ENCODE data around the gene TRAF3IP1. TPM values are rescaled to one million over a fixed set of nuclear protein-coding genes. Genes with fewer than 3 reads are reported as not detected.
"Not testable (repeated sequence)": the region's sequence is repeated elsewhere in the genome, so short reads cannot be mapped to it uniquely, and the experiment has no call there.

TRAF3IP1 gene
- total and polyA plus RNA-seq, 2 donors (not counting 1 experiment from before 2014, with no cell fraction given) = 3.9 to 9.2 TPM

GRCh38 chr2:238369591-238370040 is 49.3 kb downstream of the TRAF3IP1 start:
- no peaks in the 10 kb centered on the region for H3K36me3 ChIP-seq (ENCODE audit: control insufficient read depth, insufficient read depth, low read length)
- H3K27ac ChIP-seq (ENCODE audit: insufficient read depth, low read length) = no peak overlapping the region
- no peaks in the 10 kb centered on the region for H3K4me1 ChIP-seq (ENCODE audit: control insufficient read depth, extremely low read depth, insufficient read depth, low read length)
- no peaks in the 10 kb centered on the region for H3K9me3 ChIP-seq (ENCODE audit: control insufficient read depth, insufficient read depth, low read depth, low read length)
- no peaks in the 10 kb centered on the region for H3K27me3 ChIP-seq (ENCODE audit: control insufficient read depth, insufficient read depth, low read length)
- H3K4me3 ChIP-seq (replicated peaks in 1 of 4; ENCODE audit: control extremely low read depth in 1 of 4, insufficient read depth in 1 of 4, low read depth in 3 of 4, low read length in 4 of 4) = peak overlapping the region in 1 of 4 experiments; percentile 31
- TF ChIP-seq CTCF (conservative IDR thresholded peaks at IDR 0.05 in 1 of 2, IDR thresholded peaks at IDR 0.05 in 1 of 2; ENCODE audit: low read depth in 1 of 2, low read length in 2 of 2) = no peak
- no peak for TF ChIP-seq EZH2 (IDR thresholded peaks at IDR 0.05; ENCODE audit: low read length, missing control alignments)
- no peak for DNase-seq (ENCODE audit: low read depth in 2 of 2)
- H3K9ac ChIP-seq (ENCODE audit: insufficient read depth, low read length) = no peak overlapping the region
- no peaks in the 10 kb centered on the region for H3K79me2 ChIP-seq (ENCODE audit: control insufficient read depth, insufficient read depth, low read length)
- H4K20me1 ChIP-seq (ENCODE audit: control insufficient read depth, extremely low read depth, insufficient read depth, low read length) = no peaks in the 10 kb centered on the region
- H3K4me2 ChIP-seq (ENCODE audit: extremely low read depth, insufficient read depth, low read length) = peak overlapping the region; percentile 64
- H2AFZ ChIP-seq (ENCODE audit: low read length) = peak overlapping the region; percentile 32

- Histone ChIP-seq H3K79me2 (ENCODE audit: control insufficient read depth, insufficient read depth, low read length) (no peaks in the 10 kb centered on the region), H3K27ac (ENCODE audit: insufficient read depth, low read length) (no peak overlapping the region), H3K36me3 (ENCODE audit: control insufficient read depth, insufficient read depth, low read length) (no peaks in the 10 kb centered on the region), H4K20me1 (ENCODE audit: control insufficient read depth, extremely low read depth, insufficient read depth, low read length) (no peaks in the 10 kb centered on the region), H3K27me3 (ENCODE audit: control insufficient read depth, insufficient read depth, low read length) (no peaks in the 10 kb centered on the region), H3K4me1 (ENCODE audit: control insufficient read depth, extremely low read depth, insufficient read depth, low read length) (no peaks in the 10 kb centered on the region), H3K4me2 (ENCODE audit: extremely low read depth, insufficient read depth, low read length) (peak overlapping the region; percentile 7), H2AFZ (ENCODE audit: low read length) (no peak overlapping the region), H3K4me3 (replicated peaks in 1 of 4; ENCODE audit: control extremely low read depth in 1 of 4, insufficient read depth in 1 of 4, low read depth in 3 of 4, low read length in 4 of 4) (no peak overlapping the region), H3K9me3 (ENCODE audit: control insufficient read depth, insufficient read depth, low read depth, low read length) (no peaks in the 10 kb centered on the region), H3K9ac (ENCODE audit: insufficient read depth, low read length) (no peak overlapping the region)
- TF ChIP-seq CTCF (conservative IDR thresholded peaks at IDR 0.05 in 1 of 2, IDR thresholded peaks at IDR 0.05 in 1 of 2; ENCODE audit: low read depth in 1 of 2, low read length in 2 of 2) (no peak), EZH2 (IDR thresholded peaks at IDR 0.05; ENCODE audit: low read length, missing control alignments) (no peak)
- no peak for DNase-seq (ENCODE audit: low read depth in 2 of 2)
Observed at GRCh38 chr2:238370094-238370822, 49.9 kb downstream of the TRAF3IP1 start.

GRCh38 chr2:238370823-238371372 is 50.6 kb downstream of the TRAF3IP1 start:
- H3K4me2 ChIP-seq (ENCODE audit: extremely low read depth, insufficient read depth, low read length) = peak overlapping the region; percentile 7
- peak; percentile 90 to 95 for TF ChIP-seq CTCF (conservative IDR thresholded peaks at IDR 0.05 in 1 of 2, IDR thresholded peaks at IDR 0.05 in 1 of 2; ENCODE audit: low read depth in 1 of 2, low read length in 2 of 2)
- TF ChIP-seq EZH2 (IDR thresholded peaks at IDR 0.05; ENCODE audit: low read length, missing control alignments) = no peak
- DNase-seq (ENCODE audit: low read depth in 2 of 2) = peak; percentile 58 to 73
- H3K9ac ChIP-seq (ENCODE audit: insufficient read depth, low read length) = no peak overlapping the region
- no peak overlapping the region for H3K4me3 ChIP-seq (replicated peaks in 1 of 4; ENCODE audit: control extremely low read depth in 1 of 4, insufficient read depth in 1 of 4, low read depth in 3 of 4, low read length in 4 of 4)
- H3K36me3 ChIP-seq (ENCODE audit: control insufficient read depth, insufficient read depth, low read length) = no peaks in the 10 kb centered on the region
- H3K4me1 ChIP-seq (ENCODE audit: control insufficient read depth, extremely low read depth, insufficient read depth, low read length) = no peaks in the 10 kb centered on the region
- H4K20me1 ChIP-seq (ENCODE audit: control insufficient read depth, extremely low read depth, insufficient read depth, low read length) = no peaks in the 10 kb centered on the region
- H3K27me3 ChIP-seq (ENCODE audit: control insufficient read depth, insufficient read depth, low read length) = no peaks in the 10 kb centered on the region
- no peaks in the 10 kb centered on the region for H3K9me3 ChIP-seq (ENCODE audit: control insufficient read depth, insufficient read depth, low read depth, low read length)
- H3K27ac ChIP-seq (ENCODE audit: insufficient read depth, low read length) = no peak overlapping the region
- H2AFZ ChIP-seq (ENCODE audit: low read length) = no peak overlapping the region
- H3K79me2 ChIP-seq (ENCODE audit: control insufficient read depth, insufficient read depth, low read length) = no peaks in the 10 kb centered on the region

GRCh38 chr2:238372277-238372676 is 52.0 kb downstream of the TRAF3IP1 start:
- H2AFZ ChIP-seq (ENCODE audit: low read length); H3K79me2 ChIP-seq (ENCODE audit: control insufficient read depth, insufficient read depth, low read length); H4K20me1 ChIP-seq (ENCODE audit: control insufficient read depth, extremely low read depth, insufficient read depth, low read length); H3K4me2 ChIP-seq (ENCODE audit: extremely low read depth, insufficient read depth, low read length); H3K9me3 ChIP-seq (ENCODE audit: control insufficient read depth, insufficient read depth, low read depth, low read length); H3K36me3 ChIP-seq (ENCODE audit: control insufficient read depth, insufficient read depth, low read length); H3K4me1 ChIP-seq (ENCODE audit: control insufficient read depth, extremely low read depth, insufficient read depth, low read length); DNase-seq (ENCODE audit: low read depth in 2 of 2); H3K27me3 ChIP-seq (ENCODE audit: control insufficient read depth, insufficient read depth, low read length); H3K4me3 ChIP-seq (replicated peaks in 1 of 4; ENCODE audit: control extremely low read depth in 1 of 4, insufficient read depth in 1 of 4, low read depth in 3 of 4, low read length in 4 of 4); H3K9ac ChIP-seq (ENCODE audit: insufficient read depth, low read length); H3K27ac ChIP-seq (ENCODE audit: insufficient read depth, low read length): not testable (repeated sequence)
